ENCODE data around the gene MSL3B.
"Not testable (repeated sequence)": the region's sequence is repeated elsewhere in the genome, so short reads cannot be mapped to it uniquely, and the experiment has no call there.

The MSL3B gene

DNA sequence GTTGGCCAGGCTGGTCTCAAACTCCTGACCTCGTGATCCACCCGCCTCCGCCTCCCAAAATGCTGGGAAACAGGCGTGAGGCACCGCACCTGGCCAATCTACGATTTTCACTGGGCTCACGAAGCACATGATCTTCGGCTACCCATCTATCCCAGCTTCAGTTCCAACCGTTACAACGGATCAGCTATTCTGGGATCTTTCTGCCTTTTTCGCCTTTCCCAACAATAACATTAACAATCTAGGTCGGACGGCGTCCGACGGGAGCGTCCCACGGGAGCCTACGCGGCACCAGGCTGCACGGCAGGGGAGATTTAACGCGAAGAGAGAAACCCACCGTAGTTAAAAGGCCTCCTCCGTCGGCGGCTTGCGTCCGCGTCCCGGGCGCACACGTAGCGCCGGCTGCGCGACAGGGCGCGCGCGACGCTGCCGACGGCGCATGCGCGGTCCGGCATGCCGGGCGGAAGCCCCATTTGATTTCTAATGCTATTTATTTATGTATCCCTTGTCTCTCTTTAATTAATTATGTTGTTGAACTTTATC, at the start of gene MSL3B:
MSL3B (minus strand) TSS at position 394 of the 540 bp plus-strand sequence.
- DNase-seq = peak; percentile 62

GRCh38 chr2:233917116-233917515, 48.9 kb upstream of the MSL3B start, which contains the start of gene TRPM8:
TSS of gene TRPM8 (plus strand) at chr2:233917373. CDS start at chr2:233926538, 9,165 bp downstream.
- no peak for DNase-seq

GRCh38 chr2:233915128-233915527, 46.9 kb upstream of the MSL3B start:
- no peak for DNase-seq

DNA sequence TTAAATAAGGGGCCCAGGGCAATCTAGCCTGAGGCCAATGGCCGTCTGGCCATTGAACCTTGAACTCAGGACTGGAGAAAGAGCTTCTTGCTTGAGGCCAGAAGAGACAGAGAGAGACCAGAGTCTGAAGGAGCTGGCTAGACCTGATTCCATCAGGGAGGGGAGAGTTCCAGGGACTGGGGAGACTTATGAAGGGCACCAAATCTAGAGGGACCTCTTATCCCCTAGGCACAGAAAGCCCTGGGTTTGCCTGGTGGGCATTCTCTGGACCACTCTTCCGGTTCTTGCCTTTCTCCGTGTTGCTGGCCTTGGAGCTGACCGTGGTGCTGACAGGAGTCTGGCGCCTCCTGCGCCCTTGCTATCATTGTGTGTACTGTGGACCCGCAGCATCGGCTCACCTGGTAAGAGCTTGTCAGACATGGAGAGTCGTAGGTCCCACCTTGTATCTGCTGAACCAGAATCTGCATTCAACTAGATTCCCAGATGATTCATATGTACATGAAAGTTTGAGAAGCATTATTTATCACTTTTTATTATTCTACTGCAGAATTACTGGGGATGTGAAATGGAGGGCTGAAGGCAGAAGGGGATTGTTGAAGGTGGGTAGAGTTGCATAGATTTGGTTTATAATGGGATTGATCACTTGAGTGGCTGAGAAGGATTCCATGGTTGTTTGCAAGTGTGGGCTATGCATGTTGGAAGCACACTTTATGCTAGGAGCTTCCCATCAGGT, 44.7 kb upstream of the MSL3B start:
- no peak for DNase-seq

GRCh38 chr2:233907627-233908026, 39.4 kb upstream of the MSL3B start:
- no peak for DNase-seq

GRCh38 chr2:233905945-233906344, 37.8 kb upstream of the MSL3B start:
- DNase-seq = no peak

GRCh38 chr2:233901884-233902283, 33.7 kb upstream of the MSL3B start:
- no peak for DNase-seq

GRCh38 chr2:233901367-233901766, 33.2 kb upstream of the MSL3B start:
- DNase-seq = no peak

- DNase-seq = not testable (repeated sequence)
These were observed 28.1 kb upstream of the MSL3B start for GRCh38 chr2:233896253-233896652.

- no peak for DNase-seq
These were observed 24.6 kb upstream of the MSL3B start for GRCh38 chr2:233892793-233893192.

DNA sequence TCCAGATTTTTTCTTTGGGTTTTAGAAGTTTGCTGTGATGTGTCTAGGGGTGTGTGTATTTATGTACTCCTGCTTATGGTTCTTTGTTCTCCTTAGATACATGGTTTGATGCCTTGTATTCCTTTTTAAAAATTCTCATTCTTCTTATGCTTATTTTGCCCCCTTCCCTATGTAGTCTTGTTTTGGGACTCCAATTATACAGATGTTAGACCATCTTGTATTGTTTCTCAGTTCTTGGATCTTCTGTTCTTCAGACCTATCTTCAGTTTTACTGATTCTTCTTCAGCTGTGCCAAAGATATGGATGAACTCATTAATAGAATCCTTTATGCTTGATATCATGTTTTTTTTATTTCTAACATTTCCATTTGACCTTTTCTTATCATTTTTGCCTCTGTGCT, 14.2 kb upstream of the MSL3B start:
- DNase-seq = no peak

DNA sequence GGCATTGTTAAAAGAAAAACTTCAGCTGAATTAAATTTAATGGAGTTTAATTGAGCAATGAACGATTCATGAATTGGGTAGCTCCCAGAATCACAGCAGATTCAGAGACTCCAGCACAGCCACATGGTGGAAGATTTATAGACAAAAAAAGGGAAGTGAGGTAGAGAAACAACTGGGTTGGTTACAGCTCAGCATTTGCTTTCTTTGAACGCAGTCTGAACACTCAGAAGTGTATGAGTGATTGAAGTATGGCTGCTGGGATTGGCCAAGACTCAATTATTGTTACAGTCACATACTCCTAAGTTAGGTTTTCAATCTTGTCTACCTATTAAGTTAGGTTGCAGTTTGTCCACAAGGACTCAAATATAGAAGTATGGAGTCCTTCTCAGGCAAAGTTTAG, 3.9 kb upstream of the MSL3B start:
- not testable (repeated sequence) for DNase-seq

DNA sequence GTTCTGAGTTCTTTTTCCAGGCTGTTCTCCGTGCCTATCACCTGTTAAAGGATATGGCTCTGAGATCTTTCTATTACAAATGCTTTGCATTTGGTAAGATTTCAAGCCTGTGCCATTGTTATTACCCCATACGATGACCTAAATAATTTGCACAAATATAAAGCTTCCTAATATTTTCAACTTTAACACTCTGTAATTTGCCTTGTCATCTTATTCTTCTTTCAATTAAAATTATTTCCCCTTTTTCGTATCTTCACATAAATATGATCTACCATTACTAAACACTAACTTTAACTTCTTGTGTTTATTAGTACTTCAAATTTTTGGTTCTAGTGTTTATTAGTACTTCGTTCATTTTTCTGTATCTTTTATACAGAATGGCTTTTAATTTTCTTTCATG, 3.2 kb upstream of the MSL3B start:
- no peak for DNase-seq

GRCh38 chr2:233866479-233866878, 1.7 kb downstream of the MSL3B start:
- DNase-seq = no peak

DNA sequence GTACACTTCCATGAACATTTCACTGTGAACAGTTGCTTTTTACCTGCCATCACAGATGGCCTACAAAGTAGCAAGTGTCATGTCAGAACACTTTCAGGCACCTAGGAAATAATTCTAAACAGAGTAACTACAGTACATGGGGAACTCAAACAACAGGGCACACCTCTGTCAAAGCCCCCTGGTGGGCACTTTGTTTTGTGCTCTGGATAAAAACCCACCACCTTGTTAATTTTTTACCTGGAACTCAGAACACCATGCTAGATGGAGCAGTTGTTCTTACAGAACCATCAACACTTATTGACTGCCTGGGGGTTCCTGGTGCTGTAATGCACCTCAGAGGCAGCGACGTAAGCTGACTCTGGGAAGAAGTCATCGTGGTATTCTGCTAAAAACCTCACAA, 2.3 kb downstream of the MSL3B start:
- DNase-seq = no peak

DNA sequence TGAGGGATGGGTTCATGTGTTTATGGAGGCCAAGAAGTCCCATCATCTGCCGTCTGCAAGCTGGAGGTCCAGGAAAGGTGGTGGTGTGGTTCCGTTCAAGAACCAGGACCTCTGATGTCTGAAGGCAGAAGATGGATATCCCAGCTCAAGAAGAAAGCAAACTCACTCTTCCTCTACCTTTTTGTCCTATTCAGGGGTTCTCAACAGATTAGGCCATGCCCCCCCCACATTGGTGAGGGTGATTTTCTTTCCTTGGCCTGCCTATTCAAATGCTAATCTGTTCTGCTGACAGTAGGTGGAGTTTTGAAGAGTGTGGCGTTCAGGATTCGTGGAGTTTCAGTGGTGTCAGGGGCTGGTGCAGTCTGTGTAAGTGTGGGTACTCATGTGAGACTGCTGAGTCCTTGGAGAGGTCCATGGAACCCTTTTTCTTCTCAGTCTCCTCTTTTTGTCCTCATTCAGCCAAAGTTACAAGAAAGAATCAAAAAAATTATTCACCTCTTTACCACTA, 5.9 kb downstream of the MSL3B start:
- no peak for DNase-seq

- DNase-seq = no peak
These were observed 9.9 kb downstream of the MSL3B start for GRCh38 chr2:233858331-233858730.

GRCh38 chr2:233857511-233858141, 10.6 kb downstream of the MSL3B start:
- peak; percentile 53 for DNase-seq

GRCh38 chr2:233856184-233856583, 12.0 kb downstream of the MSL3B start:
- no peak for DNase-seq

GRCh38 chr2:233855345-233855744, 12.8 kb downstream of the MSL3B start:
- DNase-seq = no peak

DNA sequence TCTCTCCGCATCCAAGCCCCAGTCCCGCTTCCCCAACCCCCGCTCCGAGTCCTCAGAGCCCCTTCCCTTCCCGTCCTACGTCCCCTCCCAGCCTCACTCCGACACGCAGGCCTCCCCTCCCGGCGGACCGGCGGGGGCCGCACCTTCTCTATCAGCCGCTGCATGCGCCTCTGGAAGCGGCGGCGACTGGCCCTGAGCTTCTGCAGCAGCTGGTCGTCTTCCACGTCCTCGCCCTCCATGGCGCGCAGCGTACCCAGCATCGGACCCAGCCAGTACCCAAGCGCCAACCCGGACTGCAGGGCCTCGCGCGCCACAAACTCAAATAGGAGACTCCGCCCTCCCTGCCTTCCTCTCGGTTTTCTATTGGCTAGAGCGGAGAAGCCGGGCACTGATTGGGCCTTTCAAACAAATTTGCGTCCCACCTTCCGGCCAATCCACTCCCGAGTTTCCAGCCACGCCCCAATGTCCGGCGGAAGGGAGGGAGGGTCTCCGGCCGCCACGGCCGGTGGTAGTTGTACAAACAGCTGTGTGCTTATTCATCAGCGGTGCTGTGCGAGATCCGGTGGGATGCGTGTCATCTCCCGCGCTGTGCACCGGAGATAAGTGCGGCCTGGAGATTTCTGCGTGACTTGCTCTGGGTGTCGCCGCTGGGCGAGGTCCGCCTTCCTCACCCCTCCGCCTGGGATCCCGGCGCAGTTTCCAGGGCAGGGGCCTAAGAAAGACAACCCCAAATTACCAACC, 13.8 kb downstream of the MSL3B start, which contains the start of gene HJURP:
HJURP (minus strand) TSS at position 295 of the 741 bp plus-strand sequence; CDS start at position 260, 35 bp downstream.
- peak; percentile 93 for DNase-seq

GRCh38 chr2:233853883-233854240, 14.3 kb downstream of the MSL3B start:
- DNase-seq = no peak

DNA sequence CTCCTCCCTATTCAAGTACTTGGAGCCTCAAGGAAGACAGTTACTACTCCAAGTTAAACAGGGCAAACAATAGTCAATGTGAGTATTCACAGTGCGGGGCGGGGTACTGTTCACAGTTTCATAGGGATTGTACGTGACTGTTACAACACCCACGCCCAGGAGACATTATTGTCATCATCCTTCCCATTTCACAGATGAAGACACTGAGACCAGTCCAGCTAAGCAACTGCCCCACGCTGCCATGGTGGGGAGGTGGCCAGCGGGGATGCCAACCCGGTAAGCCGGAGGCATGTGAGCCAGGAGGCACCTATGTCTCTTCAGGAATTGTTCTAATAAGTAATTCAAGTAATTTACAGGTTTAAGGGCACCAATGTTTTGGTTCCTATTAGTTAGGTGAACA, 14.8 kb downstream of the MSL3B start:
- DNase-seq = no peak
